ENCODE results near the gene OTOG.

The OTOG gene

DNA sequence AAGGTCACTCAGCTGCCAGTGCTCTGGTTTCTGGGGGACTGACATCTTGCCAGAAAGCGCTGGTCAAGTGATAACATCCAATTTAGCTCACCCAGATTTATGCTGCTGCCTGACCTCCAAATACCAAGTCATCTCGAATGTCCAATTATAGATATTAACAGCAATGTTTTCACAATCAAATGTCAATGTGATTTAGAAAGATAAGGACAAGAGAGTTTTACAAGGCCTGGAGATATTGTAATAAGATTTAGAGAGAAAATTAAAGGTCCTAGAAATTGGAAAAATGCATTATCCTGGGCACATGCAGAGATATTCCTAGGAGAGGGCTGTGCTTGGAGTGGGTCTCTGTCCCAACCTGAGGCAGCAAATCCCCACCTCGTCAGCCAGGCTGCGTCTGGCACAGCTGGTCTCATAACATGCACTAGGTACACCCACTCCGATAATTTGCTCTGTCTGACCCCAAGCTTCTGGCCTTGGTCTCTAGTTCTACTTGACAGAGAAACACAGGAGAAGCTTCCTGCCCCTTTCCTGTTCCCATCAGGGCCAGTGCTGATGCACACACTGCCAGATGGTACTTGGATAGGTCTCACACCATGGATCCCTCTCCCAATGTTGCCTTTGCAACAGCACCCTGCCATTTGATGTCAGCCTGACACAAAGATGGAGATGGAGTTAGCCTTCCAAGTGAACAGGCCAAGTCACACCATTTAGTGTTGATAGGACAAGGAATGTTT, 31.4 kb upstream of the OTOG start:
- no peak for DNase-seq (ENCODE audit: extremely low spot score)
- POLR2A ChIA-PET: interaction anchor here (0.7 kb wide), 1 partner anchor 8 kb away, joined by 3 read pairs; no protein-coding TSS in a partner anchor
- CTCF ChIA-PET: interaction anchor here (0.9 to 4.9 kb wide), 2 partner anchors 12 kb away, joined by 4 to 41 read pairs; no protein-coding TSS in a partner anchor
- TF ChIP-seq ARNT (IDR thresholded peaks at IDR 0.05): no peak
- TF ChIP-seq FOXA1 (IDR thresholded peaks at IDR 0.05): no peak
- no peak for TF ChIP-seq NFRKB (IDR thresholded peaks at IDR 0.05)
- TF ChIP-seq ZNF384 (IDR thresholded peaks at IDR 0.05): no peak
- TF ChIP-seq SUZ12 (IDR thresholded peaks at IDR 0.05): no peak
- no peak for TF ChIP-seq LEF1 (IDR thresholded peaks at IDR 0.05; ENCODE audit: borderline replicate concordance)
- no peak for TF ChIP-seq HDGF (IDR thresholded peaks at IDR 0.05; ENCODE audit: borderline replicate concordance)
- TF ChIP-seq FOXM1 (IDR thresholded peaks at IDR 0.05; ENCODE audit: borderline replicate concordance): no peak

DNA sequence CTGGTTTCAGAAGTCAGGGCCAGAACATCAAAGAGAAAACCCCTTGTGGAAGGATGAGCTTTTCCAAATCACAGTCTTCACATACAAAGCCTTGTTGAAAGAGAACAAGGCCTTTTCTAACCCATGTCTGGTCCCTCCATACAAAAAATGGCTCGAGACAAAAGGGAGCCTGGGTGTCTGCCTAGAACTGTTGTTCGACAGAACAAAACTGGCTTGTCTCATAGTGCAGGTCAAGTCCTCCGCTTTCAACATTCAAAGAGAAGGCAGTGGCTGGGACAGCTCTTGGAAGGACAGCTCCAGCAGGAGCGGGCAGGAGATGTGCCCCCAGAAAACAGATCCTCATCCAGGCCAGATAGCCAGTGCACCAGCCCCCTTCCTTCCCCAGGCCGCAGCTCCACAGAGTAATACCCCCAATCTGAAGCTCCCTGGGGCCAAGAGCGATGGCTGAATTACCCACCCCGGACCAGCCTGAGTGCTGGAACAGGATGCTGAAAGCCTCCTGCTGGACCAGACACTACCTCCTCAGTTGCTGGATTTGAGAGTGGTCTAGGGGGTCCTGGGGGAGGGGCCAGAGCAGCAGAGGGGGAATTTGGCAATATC, 30.4 kb upstream of the OTOG start:
- ChIA-PET POLR2A (interaction anchor here (0.7 kb wide), 1 partner anchor 9 kb away, joined by 3 read pairs; no protein-coding TSS in a partner anchor), CTCF (interaction anchor here (1.0 to 4.9 kb wide), 2 partner anchors 11 to 41 kb away, joined by 3 to 41 read pairs; no protein-coding TSS in a partner anchor)
- no peak for TF ChIP-seq FOXM1 (IDR thresholded peaks at IDR 0.05; ENCODE audit: borderline replicate concordance)
- TF ChIP-seq L3MBTL2 (conservative IDR thresholded peaks at IDR 0.05): no peak
- DNase-seq (ENCODE audit: extremely low spot score): no peak

DNA sequence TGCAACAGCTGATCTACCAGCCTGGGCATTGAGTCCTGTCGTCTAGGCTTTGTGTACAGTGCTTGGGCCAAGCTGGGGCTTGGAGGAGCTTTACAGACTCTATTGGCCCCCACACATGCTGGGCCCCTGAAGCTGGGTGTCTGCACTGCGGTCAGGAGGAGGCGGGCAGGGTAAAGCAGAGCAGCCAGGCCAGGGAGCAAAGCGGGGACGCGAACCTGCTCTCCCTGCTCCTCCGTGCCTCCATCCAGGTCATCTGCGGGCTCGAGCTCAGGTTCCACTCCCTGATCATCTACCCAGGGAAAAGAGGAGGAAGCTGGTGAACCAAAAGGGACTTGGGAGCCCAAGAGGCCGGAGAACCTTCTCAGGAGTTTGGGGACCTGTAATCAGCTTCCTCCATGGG, 29.9 kb upstream of the OTOG start:
- TF ChIP-seq ELF4 (IDR thresholded peaks at IDR 0.05): no peak
- no peak for TF ChIP-seq ARNT (IDR thresholded peaks at IDR 0.05)
- no peak for TF ChIP-seq TARDBP (IDR thresholded peaks at IDR 0.05)
- TF ChIP-seq FOXA1 (IDR thresholded peaks at IDR 0.05): no peak
- no peak for TF ChIP-seq CTBP1 (IDR thresholded peaks at IDR 0.05; ENCODE audit: borderline replicate concordance)
- DNase-seq (ENCODE audit: extremely low spot score): no peak
- ChIA-PET POLR2A (no interaction called here), CTCF (interaction anchor here (1.0 to 4.9 kb wide), 2 partner anchors 11 to 41 kb away, joined by 3 to 41 read pairs; no protein-coding TSS in a partner anchor)

DNA sequence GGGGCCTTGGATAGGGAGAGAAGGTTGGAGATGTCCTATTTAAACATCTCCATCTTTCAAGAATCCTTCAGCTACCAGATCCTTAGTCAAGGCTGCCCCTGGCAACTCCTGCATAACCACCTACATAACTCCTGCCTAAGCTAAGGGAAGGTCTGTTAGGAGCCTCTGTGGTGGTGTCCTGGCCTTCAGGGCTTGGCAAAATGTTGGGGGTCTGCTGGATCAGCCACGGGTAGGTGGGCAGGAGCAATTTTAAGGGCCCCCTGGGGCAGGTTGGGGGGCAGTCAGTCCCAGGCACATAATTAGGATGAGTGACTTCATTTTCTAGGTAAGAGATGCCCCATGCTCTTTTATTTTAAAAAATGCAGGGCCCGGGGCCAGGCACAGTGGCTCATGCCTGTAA, 28.7 kb upstream of the OTOG start:
- CTCF ChIA-PET: interaction anchor here (0.7 to 4.9 kb wide), 2 partner anchors 10 to 1700 kb away, joined by 3 to 41 read pairs; no protein-coding TSS in a partner anchor
- POLR2A ChIA-PET: no interaction called here
- TF ChIP-seq TARDBP (IDR thresholded peaks at IDR 0.05): no peak
- no peak for TF ChIP-seq CTBP1 (IDR thresholded peaks at IDR 0.05; ENCODE audit: borderline replicate concordance)

DNA sequence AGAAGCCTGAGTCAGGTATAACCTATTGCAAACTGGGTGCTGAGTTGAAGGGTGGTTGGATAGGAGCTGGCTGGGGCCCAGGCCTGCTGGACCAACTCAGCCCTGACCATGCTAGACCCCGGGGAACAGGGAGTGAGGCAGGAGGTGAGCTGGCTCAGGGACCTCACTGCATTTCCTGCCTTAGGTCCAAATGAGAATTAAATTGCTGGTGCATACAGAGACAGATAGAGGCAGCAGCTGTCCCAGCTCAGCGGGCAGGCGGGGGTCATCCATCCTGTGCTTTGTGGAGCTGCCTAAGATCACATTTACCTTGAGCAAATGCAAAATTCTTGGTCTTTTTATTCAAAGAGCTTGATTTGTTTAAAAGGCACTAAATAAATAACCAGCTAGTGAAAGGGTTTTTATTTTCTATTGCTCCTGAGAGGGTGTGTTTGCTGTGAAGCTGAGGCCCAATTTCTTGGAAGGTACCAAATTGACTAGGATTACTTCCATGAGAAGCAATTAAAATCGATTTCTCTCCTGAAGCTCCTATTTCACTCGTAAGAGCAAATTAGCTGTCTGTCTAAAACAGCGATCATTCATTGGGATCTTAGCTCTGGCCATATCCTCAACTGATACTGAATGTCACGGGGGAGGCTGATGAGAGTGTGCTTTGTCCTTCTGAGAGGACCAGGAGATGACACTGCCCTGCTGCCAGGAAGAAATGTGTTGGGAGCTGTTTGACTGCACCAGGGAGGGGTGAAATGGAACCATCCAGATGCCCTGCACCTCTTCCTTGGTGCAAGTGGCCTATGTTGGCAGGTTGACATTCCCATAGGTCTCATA, 27.8 kb upstream of the OTOG start:
- CTCF ChIA-PET: interaction anchor here (4.9 kb wide), 1 partner anchor 9 kb away, joined by 41 read pairs; no protein-coding TSS in a partner anchor
- DNase-seq (ENCODE audit: extremely low spot score): no peak
- TF ChIP-seq ZNF384 (IDR thresholded peaks at IDR 0.05): no peak
- POLR2A ChIA-PET: no interaction called here

More for the DNA sequence above, 28.7 kb upstream of the OTOG start:
- no peak for DNase-seq (ENCODE audit: extremely low spot score)

DNA sequence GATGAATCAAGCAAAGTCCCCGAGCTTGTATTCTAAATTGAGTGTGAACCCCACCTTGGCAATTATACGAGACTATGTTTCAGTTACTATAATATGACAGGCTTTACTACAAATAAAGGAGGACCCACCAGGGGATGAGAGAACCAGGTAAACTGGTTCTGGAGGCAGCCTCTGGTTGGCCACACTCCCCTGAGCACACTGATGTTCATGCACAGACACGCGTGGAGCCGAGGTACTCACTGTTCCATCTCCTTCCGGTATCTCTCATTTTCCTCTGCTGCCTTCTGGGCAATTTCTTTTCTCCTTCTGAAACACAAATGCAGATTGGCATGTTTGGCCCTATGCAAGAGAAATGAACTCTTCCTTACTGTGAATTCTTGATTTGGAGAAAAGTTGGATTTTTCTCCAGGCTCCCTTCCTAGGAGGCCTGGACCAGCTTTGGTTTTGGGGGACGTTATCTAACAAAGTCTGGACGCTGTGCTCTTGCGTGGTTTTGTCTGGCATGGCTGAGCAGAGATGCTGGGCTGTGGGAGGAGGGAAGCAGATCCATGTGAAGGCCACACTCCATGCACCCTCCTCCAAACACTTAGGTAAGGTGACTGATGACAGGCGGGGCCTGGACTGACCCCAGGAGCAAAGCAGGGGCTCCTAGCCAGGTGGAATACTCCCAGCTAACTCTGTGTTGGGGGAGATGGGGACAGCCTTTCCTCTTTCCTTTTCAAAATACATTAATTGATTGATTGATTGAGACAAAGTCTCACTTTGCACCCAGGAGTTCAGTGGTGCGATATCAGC, 25.8 kb upstream of the OTOG start:
- no peak for TF ChIP-seq L3MBTL2 (conservative IDR thresholded peaks at IDR 0.05)
- TF ChIP-seq ARNT (IDR thresholded peaks at IDR 0.05): no peak
- no peak for TF ChIP-seq ELF4 (IDR thresholded peaks at IDR 0.05)
- TF ChIP-seq CTBP1 (IDR thresholded peaks at IDR 0.05; ENCODE audit: borderline replicate concordance): no peak
- TF ChIP-seq SP1 (IDR thresholded peaks at IDR 0.05): no peak
- TF ChIP-seq, protein P1, sequence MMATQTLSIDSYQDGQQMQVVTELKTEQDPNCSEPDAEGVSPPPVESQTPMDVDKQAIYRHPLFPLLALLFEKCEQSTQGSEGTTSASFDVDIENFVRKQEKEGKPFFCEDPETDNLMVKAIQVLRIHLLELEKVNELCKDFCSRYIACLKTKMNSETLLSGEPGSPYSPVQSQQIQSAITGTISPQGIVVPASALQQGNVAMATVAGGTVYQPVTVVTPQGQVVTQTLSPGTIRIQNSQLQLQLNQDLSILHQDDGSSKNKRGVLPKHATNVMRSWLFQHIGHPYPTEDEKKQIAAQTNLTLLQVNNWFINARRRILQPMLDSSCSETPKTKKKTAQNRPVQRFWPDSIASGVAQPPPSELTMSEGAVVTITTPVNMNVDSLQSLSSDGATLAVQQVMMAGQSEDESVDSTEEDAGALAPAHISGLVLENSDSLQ (IDR thresholded peaks at IDR 0.05): no peak
- no peak for TF ChIP-seq FOXK2 (IDR thresholded peaks at IDR 0.05)
- no peak for TF ChIP-seq BHLHE40 (IDR thresholded peaks at IDR 0.05; ENCODE audit: borderline replicate concordance)
- TF ChIP-seq NFRKB (IDR thresholded peaks at IDR 0.05): no peak
- TF ChIP-seq LEF1 (IDR thresholded peaks at IDR 0.05; ENCODE audit: borderline replicate concordance): no peak
- TF ChIP-seq ZNF384 (IDR thresholded peaks at IDR 0.05): no peak
- TF ChIP-seq SUZ12 (IDR thresholded peaks at IDR 0.05): no peak
- no peak for TF ChIP-seq FOXM1 (IDR thresholded peaks at IDR 0.05; ENCODE audit: borderline replicate concordance)
- POLR2A ChIA-PET: no interaction called here
- CTCF ChIA-PET: interaction anchor here (0.6 to 0.7 kb wide), 2 partner anchors 13 to 291 kb away, joined by 3 to 6 read pairs; no protein-coding TSS in a partner anchor
- DNase-seq (ENCODE audit: extremely low spot score): no peak

DNA sequence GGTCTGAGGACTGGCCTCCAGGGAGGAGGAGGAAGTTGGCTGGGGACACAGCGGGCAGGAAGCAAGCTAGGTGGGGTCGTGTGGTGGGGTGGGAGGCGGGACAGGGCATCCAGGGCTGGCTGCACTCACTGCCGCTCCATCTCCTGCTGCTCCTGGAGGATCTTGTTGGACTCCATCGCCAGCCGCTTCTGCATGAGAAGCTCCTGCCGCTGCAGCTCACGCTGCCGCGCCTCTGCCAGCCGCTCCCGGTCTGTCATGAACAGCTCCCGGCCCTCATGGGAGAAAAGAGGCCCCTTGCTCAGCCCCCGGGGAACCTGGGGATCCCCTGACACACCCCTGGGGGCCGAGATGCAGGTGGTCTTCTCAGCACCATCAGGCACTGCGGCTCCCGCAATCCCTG, 24.4 kb upstream of the OTOG start:
- no peak for DNase-seq (ENCODE audit: extremely low spot score)
- POLR2A ChIA-PET: no interaction called here
- CTCF ChIA-PET: interaction anchor here (0.5 kb wide), 1 partner anchor 279 kb away, joined by 4 read pairs; no protein-coding TSS in a partner anchor
- TF ChIP-seq ELF4 (IDR thresholded peaks at IDR 0.05) (no peak), FOXK2 (IDR thresholded peaks at IDR 0.05) (no peak), NFRKB (IDR thresholded peaks at IDR 0.05) (no peak), ZNF384 (IDR thresholded peaks at IDR 0.05) (no peak), FOXM1 (IDR thresholded peaks at IDR 0.05; ENCODE audit: borderline replicate concordance) (no peak), SUZ12 (IDR thresholded peaks at IDR 0.05) (no peak), SP1 (IDR thresholded peaks at IDR 0.05) (no peak), L3MBTL2 (conservative IDR thresholded peaks at IDR 0.05) (no peak), LEF1 (IDR thresholded peaks at IDR 0.05; ENCODE audit: borderline replicate concordance) (no peak), CTBP1 (IDR thresholded peaks at IDR 0.05; ENCODE audit: borderline replicate concordance) (no peak), BHLHE40 (IDR thresholded peaks at IDR 0.05; ENCODE audit: borderline replicate concordance) (no peak), ARNT (IDR thresholded peaks at IDR 0.05) (no peak), FOXA1 (IDR thresholded peaks at IDR 0.05) (no peak)
- TF ChIP-seq, protein P1 (IDR thresholded peaks at IDR 0.05): no peak

All from HEK293T (cell line).